Measurements from ENCODE around the gene CTSL.

CTSL gene

GRCh38 chr9:87725900-87726709, at the start of gene CTSL:
TSS of gene CTSL (plus strand) at chr9:87726119. CDS start at chr9:87727604, 1,485 bp downstream.
- H3K9ac ChIP-seq (ENCODE audit: low read length in 5 of 5), result peak within 1 kb of the TSS; percentile 49 to 98 (median 89)
- no peaks in the 10 kb centered on the region for H3K27me3 ChIP-seq (ENCODE audit: control insufficient read depth in 5 of 5, insufficient read depth in 4 of 5, low read length in 5 of 5)
- H3K4me3 ChIP-seq (ENCODE audit: low read depth in 1 of 5, low read length in 5 of 5), result peak within 1 kb of the TSS; percentile 80 to 95 (median 85)
- peak within 1 kb of the TSS; percentile 96 for H3K27ac ChIP-seq (ENCODE audit: low read depth, low read length)
- H3K9me3 ChIP-seq (ENCODE audit: control insufficient read depth in 5 of 5, low read length in 5 of 5), result no peaks in the 10 kb centered on the region
- H3K36me3 ChIP-seq (ENCODE audit: control insufficient read depth in 5 of 5, insufficient read depth in 5 of 5, low read length in 5 of 5), result peaks cover 23 to 37% (median 32%) of the 10 kb centered on the region in 5 donors
- H3K4me1 ChIP-seq (ENCODE audit: control insufficient read depth in 5 of 5, insufficient read depth in 5 of 5, low read length in 5 of 5), result peaks cover 3 to 39% (median 34%) of the 10 kb centered on the region in 5 donors

- H3K27me3 ChIP-seq (ENCODE audit: control insufficient read depth in 5 of 5, insufficient read depth in 4 of 5, low read length in 5 of 5), result no peaks in the 10 kb centered on the region
- peaks cover 0 to 17% (median 9%) of the 10 kb centered on the region in 5 donors for H3K4me1 ChIP-seq (ENCODE audit: control insufficient read depth in 5 of 5, insufficient read depth in 5 of 5, low read length in 5 of 5)
- H3K36me3 ChIP-seq (ENCODE audit: control insufficient read depth in 5 of 5, insufficient read depth in 5 of 5, low read length in 5 of 5), result peaks cover 0 to 23% (median 14%) of the 10 kb centered on the region in 5 donors
- H3K27ac ChIP-seq (ENCODE audit: low read depth, low read length), result no peak overlapping the region
- H3K9me3 ChIP-seq (ENCODE audit: control insufficient read depth in 5 of 5, low read length in 5 of 5), result no peaks in the 10 kb centered on the region
- no peak overlapping the region for H3K4me3 ChIP-seq (ENCODE audit: low read depth in 1 of 5, low read length in 5 of 5)
- H3K9ac ChIP-seq (ENCODE audit: low read length in 5 of 5), result no peak overlapping the region
Observed at GRCh38 chr9:87676976-87677775, 48.7 kb upstream of the CTSL start.

GRCh38 chr9:87677776-87678587, 47.9 kb upstream of the CTSL start:
- H3K27ac ChIP-seq (ENCODE audit: low read depth, low read length), result no peak overlapping the region
- H3K9me3 ChIP-seq (ENCODE audit: control insufficient read depth in 5 of 5, low read length in 5 of 5), result no peaks in the 10 kb centered on the region
- peaks cover 0 to 22% (median 17%) of the 10 kb centered on the region in 5 donors for H3K36me3 ChIP-seq (ENCODE audit: control insufficient read depth in 5 of 5, insufficient read depth in 5 of 5, low read length in 5 of 5)
- no peak overlapping the region for H3K4me3 ChIP-seq (ENCODE audit: low read depth in 1 of 5, low read length in 5 of 5)
- peaks cover 0 to 17% (median 9%) of the 10 kb centered on the region in 5 donors for H3K4me1 ChIP-seq (ENCODE audit: control insufficient read depth in 5 of 5, insufficient read depth in 5 of 5, low read length in 5 of 5)
- H3K27me3 ChIP-seq (ENCODE audit: control insufficient read depth in 5 of 5, insufficient read depth in 4 of 5, low read length in 5 of 5), result no peaks in the 10 kb centered on the region
- no peak overlapping the region for H3K9ac ChIP-seq (ENCODE audit: low read length in 5 of 5)

GRCh38 chr9:87678650-87679355, 47.1 kb upstream of the CTSL start:
- H3K36me3 ChIP-seq (ENCODE audit: control insufficient read depth in 5 of 5, insufficient read depth in 5 of 5, low read length in 5 of 5), result peaks cover 0 to 22% (median 20%) of the 10 kb centered on the region in 5 donors
- H3K27me3 ChIP-seq (ENCODE audit: control insufficient read depth in 5 of 5, insufficient read depth in 4 of 5, low read length in 5 of 5), result no peaks in the 10 kb centered on the region
- H3K27ac ChIP-seq (ENCODE audit: low read depth, low read length), result no peak overlapping the region
- H3K9ac ChIP-seq (ENCODE audit: low read length in 5 of 5), result no peak overlapping the region
- peaks cover 0 to 17% (median 9%) of the 10 kb centered on the region in 5 donors for H3K4me1 ChIP-seq (ENCODE audit: control insufficient read depth in 5 of 5, insufficient read depth in 5 of 5, low read length in 5 of 5)
- H3K9me3 ChIP-seq (ENCODE audit: control insufficient read depth in 5 of 5, low read length in 5 of 5), result no peaks in the 10 kb centered on the region
- no peak overlapping the region for H3K4me3 ChIP-seq (ENCODE audit: low read depth in 1 of 5, low read length in 5 of 5)

- Histone ChIP-seq H3K36me3 (ENCODE audit: control insufficient read depth in 5 of 5, insufficient read depth in 5 of 5, low read length in 5 of 5) (peaks cover 0 to 30% (median 15%) of the 10 kb centered on the region in 5 donors), H3K27ac (ENCODE audit: low read depth, low read length) (no peak overlapping the region), H3K9me3 (ENCODE audit: control insufficient read depth in 5 of 5, low read length in 5 of 5) (no peaks in the 10 kb centered on the region), H3K27me3 (ENCODE audit: control insufficient read depth in 5 of 5, insufficient read depth in 4 of 5, low read length in 5 of 5) (no peaks in the 10 kb centered on the region), H3K4me1 (ENCODE audit: control insufficient read depth in 5 of 5, insufficient read depth in 5 of 5, low read length in 5 of 5) (peaks cover 2 to 35% (median 24%) of the 10 kb centered on the region in 5 donors), H3K9ac (ENCODE audit: low read length in 5 of 5) (no peak overlapping the region), H3K4me3 (ENCODE audit: low read depth in 1 of 5, low read length in 5 of 5) (no peak overlapping the region)
Observed at GRCh38 chr9:87681271-87682061, 44.5 kb upstream of the CTSL start.

- no peaks in the 10 kb centered on the region for H3K9me3 ChIP-seq (ENCODE audit: control insufficient read depth in 5 of 5, low read length in 5 of 5)
- no peak overlapping the region for H3K4me3 ChIP-seq (ENCODE audit: low read depth in 1 of 5, low read length in 5 of 5)
- H3K27ac ChIP-seq (ENCODE audit: low read depth, low read length), result no peak overlapping the region
- no peaks in the 10 kb centered on the region for H3K27me3 ChIP-seq (ENCODE audit: control insufficient read depth in 5 of 5, insufficient read depth in 4 of 5, low read length in 5 of 5)
- H3K4me1 ChIP-seq (ENCODE audit: control insufficient read depth in 5 of 5, insufficient read depth in 5 of 5, low read length in 5 of 5), result peaks cover 2 to 37% (median 22%) of the 10 kb centered on the region in 5 donors
- H3K36me3 ChIP-seq (ENCODE audit: control insufficient read depth in 5 of 5, insufficient read depth in 5 of 5, low read length in 5 of 5), result peaks cover 0 to 33% (median 17%) of the 10 kb centered on the region in 5 donors
- peak overlapping the region in 1 of 5 donors; percentile 32 for H3K9ac ChIP-seq (ENCODE audit: low read length in 5 of 5)
Observed at GRCh38 chr9:87682085-87682484, 43.8 kb upstream of the CTSL start.

- no peak overlapping the region for H3K27ac ChIP-seq (ENCODE audit: low read depth, low read length)
- H3K36me3 ChIP-seq (ENCODE audit: control insufficient read depth in 5 of 5, insufficient read depth in 5 of 5, low read length in 5 of 5), result peaks cover 0 to 33% (median 18%) of the 10 kb centered on the region in 5 donors
- H3K9ac ChIP-seq (ENCODE audit: low read length in 5 of 5), result no peak overlapping the region
Observed at GRCh38 chr9:87682618-87683017, 43.3 kb upstream of the CTSL start.

GRCh38 chr9:87683751-87684626, 41.9 kb upstream of the CTSL start:
- peak overlapping the region in 1 of 5 donors; percentile 20 for H3K9ac ChIP-seq (ENCODE audit: low read length in 5 of 5)
- H3K4me1 ChIP-seq (ENCODE audit: control insufficient read depth in 5 of 5, insufficient read depth in 5 of 5, low read length in 5 of 5), result peaks cover 0 to 22% (median 18%) of the 10 kb centered on the region in 5 donors
- no peaks in the 10 kb centered on the region for H3K9me3 ChIP-seq (ENCODE audit: control insufficient read depth in 5 of 5, low read length in 5 of 5)
- peaks cover 0 to 33% (median 18%) of the 10 kb centered on the region in 5 donors for H3K36me3 ChIP-seq (ENCODE audit: control insufficient read depth in 5 of 5, insufficient read depth in 5 of 5, low read length in 5 of 5)
- H3K4me3 ChIP-seq (ENCODE audit: low read depth in 1 of 5, low read length in 5 of 5), result no peak overlapping the region
- no peak overlapping the region for H3K27ac ChIP-seq (ENCODE audit: low read depth, low read length)
- no peaks in the 10 kb centered on the region for H3K27me3 ChIP-seq (ENCODE audit: control insufficient read depth in 5 of 5, insufficient read depth in 4 of 5, low read length in 5 of 5)

More at GRCh38 chr9:87682618-87683017, 43.3 kb upstream of the CTSL start:
- Histone ChIP-seq H3K9me3 (ENCODE audit: control insufficient read depth in 5 of 5, low read length in 5 of 5) (no peaks in the 10 kb centered on the region), H3K4me3 (ENCODE audit: low read depth in 1 of 5, low read length in 5 of 5) (no peak overlapping the region), H3K4me1 (ENCODE audit: control insufficient read depth in 5 of 5, insufficient read depth in 5 of 5, low read length in 5 of 5) (peaks cover 0 to 32% (median 19%) of the 10 kb centered on the region in 5 donors), H3K27me3 (ENCODE audit: control insufficient read depth in 5 of 5, insufficient read depth in 4 of 5, low read length in 5 of 5) (no peaks in the 10 kb centered on the region)

All from subcutaneous abdominal adipose tissue (tissue), 5 donors.